H1 (cell line): ENCODE data around the gene RHO. TPM values are rescaled to one million over a fixed set of nuclear protein-coding genes. Genes with fewer than 3 reads are reported as not detected.
A peak's percentile ranks its signal among the peaks of the same experiment; 100 is the strongest.

Experiments used
- CTCF ChIA-PET: fragments of 300-600 bp; sonication (Branson Sonifier 250); formaldehyde crosslinking; loops from one replicate; lab custom pipeline; 2021; ENCODE audit not compliant: partially characterized antibody; lab: Charles Lee
- POLR2A ChIA-PET: fragments of 300-600 bp; sonication (Branson Sonifier 250); formaldehyde crosslinking; loops from one replicate; lab custom pipeline; 2021; ENCODE audit warnings: inconsistent platforms; ENCODE audit not compliant: partially characterized antibody; lab: Charles Lee
- DNase-seq, 2 experiments: peaks; one replicate each; pipeline versions ENCODE4 v3.0.0 to v3.0.0-alpha.2; 2010 to 2022; ENCODE audit warnings: low spot score in 2 of 2, low read depth in 1 of 2, mixed read lengths in 1 of 2
- FAIRE-seq: peaks from 2 replicates; lab custom pipeline; 2011; peaks lifted over from hg19 to GRCh38; lab: Jason Lieb, UNC
- H2AFZ ChIP-seq: 2 replicates; pipeline ENCODE4 v1.8.1; 2012; ENCODE audit warnings: low read length, inconsistent platforms
- H2AK5ac ChIP-seq: 2 replicates; pipeline ENCODE4 v1.6.1; 2013; ENCODE audit warnings: low read depth, low read length
- H2BK120ac ChIP-seq: replicated peaks from 2 replicates; pipeline ENCODE3; 2013; ENCODE audit warnings: low read depth, low read length, inconsistent platforms
- H2BK12ac ChIP-seq: 2 replicates; pipeline ENCODE4 v1.6.1; 2013; ENCODE audit warnings: low read depth, low read length
- H2BK15ac ChIP-seq: 2 replicates; pipeline ENCODE4 v1.6.1; 2013; ENCODE audit warnings: low read length
- H2BK20ac ChIP-seq: 2 replicates; pipeline ENCODE4 v1.6.1; 2013; ENCODE audit warnings: low read length
- H2BK5ac ChIP-seq: 2 replicates; pipeline ENCODE4 v1.6.1; 2013; ENCODE audit warnings: low read depth, low read length
- H3K14ac ChIP-seq: 2 replicates; pipeline ENCODE4 v1.6.1; 2013; ENCODE audit warnings: inconsistent platforms; ENCODE audit not compliant: insufficient read length
- H3K18ac ChIP-seq: 2 replicates; pipeline ENCODE4 v1.6.1; 2013; ENCODE audit warnings: low read length; ENCODE audit errors: extremely low read depth
- H3K23ac ChIP-seq: 2 replicates; pipeline ENCODE4 v1.6.1; 2013; ENCODE audit warnings: inconsistent platforms; ENCODE audit not compliant: insufficient read length
- H3K23me2 ChIP-seq: 2 replicates; pipeline ENCODE4 v1.6.1; 2013; ENCODE audit warnings: low read depth, low read length
- H3K27ac ChIP-seq: 2 replicates; pipeline ENCODE4 v1.6.1; 2011; ENCODE audit warnings: low read depth, low read length, inconsistent platforms
- H3K27me3 ChIP-seq, 4 experiments: replicated peaks in 1 of 4; 1 replicate in 1 of 4; 2 replicates in 3 of 4; pipeline versions ENCODE4 v1.6.1 to v1.8.1; 2011 to 2013; ENCODE audit warnings: low read length in 3 of 4, mild to moderate bottlenecking in 3 of 4, inconsistent platforms in 2 of 4, mixed read lengths in 2 of 4, moderate library complexity in 1 of 4; ENCODE audit not compliant: control insufficient read depth in 3 of 4, insufficient read depth in 3 of 4; ENCODE audit errors: extremely low read depth in 1 of 4
- H3K36me3 ChIP-seq, 4 experiments: 2 replicates each; pipeline versions ENCODE4 v1.6.1 to v1.8.1; 2011 to 2013; ENCODE audit warnings: mild to moderate bottlenecking in 4 of 4, low read length in 3 of 4, moderate library complexity in 2 of 4, control low read depth in 1 of 4, inconsistent platforms in 1 of 4; ENCODE audit not compliant: insufficient read depth in 4 of 4, control insufficient read depth in 2 of 4
- H3K4ac ChIP-seq: replicated peaks from 2 replicates; pipeline ENCODE3; 2013; ENCODE audit warnings: low read length, low read depth, mixed read lengths, inconsistent platforms; ENCODE audit not compliant: insufficient read length
- H3K4me1 ChIP-seq, 4 experiments: replicated peaks in 1 of 4; 1 replicate in 1 of 4; 2 replicates in 3 of 4; pipeline versions ENCODE4 v1.6.1 to v1.8.1; 2011 to 2013; ENCODE audit warnings: low read length in 3 of 4, inconsistent platforms in 2 of 4, mixed read lengths in 1 of 4; ENCODE audit not compliant: insufficient read depth in 4 of 4, control insufficient read depth in 3 of 4
- H3K4me2 ChIP-seq, 2 experiments: 2 replicates each; pipeline versions ENCODE4 v1.6.1 to v1.8.1; 2011 to 2013; ENCODE audit warnings: low read depth in 2 of 2, low read length in 2 of 2, control low read depth in 1 of 2, inconsistent platforms in 1 of 2, mild to moderate bottlenecking in 1 of 2; ENCODE audit not compliant: insufficient read depth in 1 of 2
- H3K4me3 ChIP-seq, 4 experiments: fragments of 200-600, 300-600 bp in 1 of 4; sonication (generic), shearing (Covaris generic), sonication (Bioruptor Twin) in 1 of 4; 2 replicates each; pipeline versions ENCODE4 v1.5.1 to v1.8.1; 2011 to 2016; ENCODE audit warnings: low read length in 4 of 4, low read depth in 3 of 4, control low read depth in 2 of 4, inconsistent platforms in 2 of 4, mild to moderate bottlenecking in 2 of 4, mixed read lengths in 1 of 4, moderate library complexity in 1 of 4; ENCODE audit not compliant: insufficient read depth in 2 of 4; ENCODE audit errors: extremely low read depth in 1 of 4
- H3K56ac ChIP-seq: replicated peaks from 2 replicates; pipeline ENCODE3; 2013; ENCODE audit warnings: low read depth, mild to moderate bottlenecking, mixed read lengths, low read length, inconsistent platforms; ENCODE audit not compliant: insufficient read length
- H3K79me1 ChIP-seq: 2 replicates; pipeline ENCODE4 v1.6.1; 2013; ENCODE audit warnings: low read depth, low read length, control low read depth
- H3K79me2 ChIP-seq, 2 experiments: 2 replicates each; pipeline versions ENCODE4 v1.6.1 to v1.8.1; 2012 to 2013; ENCODE audit warnings: low read length in 2 of 2, mild to moderate bottlenecking in 2 of 2, inconsistent platforms in 1 of 2; ENCODE audit not compliant: insufficient read depth in 2 of 2, control insufficient read depth in 1 of 2
- H3K9ac ChIP-seq, 4 experiments: replicated peaks in 1 of 4; 1 replicate in 1 of 4; 2 replicates in 3 of 4; pipeline versions ENCODE4 v1.6.1 to v1.8.1; 2011 to 2013; ENCODE audit warnings: low read depth in 3 of 4, low read length in 3 of 4, control low read depth in 2 of 4, mild to moderate bottlenecking in 2 of 4, moderate library complexity in 2 of 4, inconsistent platforms in 1 of 4; ENCODE audit errors: extremely low read depth in 1 of 4
- H3K9me3 ChIP-seq, 2 experiments: 2 replicates each; pipeline versions ENCODE4 v1.6.1 to v1.8.1; 2012 to 2013; ENCODE audit warnings: mild to moderate bottlenecking in 2 of 2, moderate library complexity in 2 of 2, control low read depth in 1 of 2, inconsistent platforms in 1 of 2, low read depth in 1 of 2, low read length in 1 of 2, mixed read lengths in 1 of 2; ENCODE audit not compliant: insufficient read depth in 2 of 2
- H4K20me1 ChIP-seq, 2 experiments: replicated peaks in 1 of 2; 2 replicates each; pipeline versions ENCODE3 to v1.8.1; 2011 to 2013; ENCODE audit warnings: inconsistent platforms in 2 of 2, low read length in 2 of 2, mild to moderate bottlenecking in 1 of 2; ENCODE audit not compliant: insufficient read depth in 2 of 2, control insufficient read depth in 1 of 2
- H4K5ac ChIP-seq: 2 replicates; pipeline ENCODE4 v1.6.1; 2013; ENCODE audit warnings: low read length, low read depth, mixed read lengths, inconsistent platforms; ENCODE audit not compliant: insufficient read length
- H4K8ac ChIP-seq: 2 replicates; pipeline ENCODE4 v1.8.0; 2013; ENCODE audit warnings: mild to moderate bottlenecking, moderate library complexity, low read length, inconsistent platforms; ENCODE audit not compliant: insufficient read depth; ENCODE audit errors: extremely low read depth
- H4K91ac ChIP-seq: replicated peaks from 2 replicates; pipeline ENCODE3; 2013; ENCODE audit warnings: low read length, mixed read lengths, inconsistent platforms; ENCODE audit not compliant: insufficient read length
- CBX8 ChIP-seq: fragments of 300-800, 300-1000 bp; sonication (generic); IDR thresholded peaks from 2 replicates; pipeline ENCODE4 v1.7.1; 2016; ENCODE audit warnings: low read depth, low read length, borderline replicate concordance
- CEBPB ChIP-seq: IDR thresholded peaks from 2 replicates; pipeline ENCODE4 v1.6.1; 2012; ENCODE audit warnings: low read depth, low read length
- CHD1 ChIP-seq: IDR thresholded peaks from 2 replicates; pipeline ENCODE4 v1.6.1; 2012; ENCODE audit warnings: low read depth, low read length, improper control_type of control experiment
- EP300 ChIP-seq, 2 experiments: IDR thresholded peaks; 1 replicate in 1 of 2; 2 replicates in 1 of 2; pipeline ENCODE4 v1.6.1; 2011 to 2012; ENCODE audit warnings: low read depth in 2 of 2, low read length in 2 of 2, mild to moderate bottlenecking in 2 of 2, borderline replicate concordance in 1 of 2, inconsistent platforms in 1 of 2, moderate library complexity in 1 of 2
- GTF2F1 ChIP-seq: IDR thresholded peaks from 2 replicates; pipeline ENCODE4 v1.6.1; 2012; ENCODE audit warnings: low read depth, low read length, improper control_type of control experiment, borderline replicate concordance
- SIN3A ChIP-seq, 2 experiments: IDR thresholded peaks in 1 of 2; conservative IDR thresholded peaks in 1 of 2; 2 replicates each; pipeline ENCODE4 v1.6.1; 2011 to 2012; ENCODE audit warnings: low read length in 2 of 2, improper control_type of control experiment in 1 of 2, low read depth in 1 of 2, mild to moderate bottlenecking in 1 of 2
- SP4 ChIP-seq: IDR thresholded peaks from 2 replicates; pipeline ENCODE4 v1.6.1; 2012; ENCODE audit warnings: low read length, inconsistent platforms
- TEAD4 ChIP-seq: IDR thresholded peaks from 2 replicates; pipeline ENCODE4 v1.6.1; 2012; ENCODE audit warnings: low read depth, low read length, inconsistent platforms, mixed read lengths
- WGBS, 2 experiments: shearing (Covaris generic) in 1 of 2; methylation state at CpG; one replicate each; pipeline versions ENCODE4 v1.1.6 to v1.1.7; 2013 to 2015; ENCODE audit warnings: low lambda C conversion rate in 2 of 2, mixed read lengths in 2 of 2, inconsistent platforms in 1 of 2, low coverage in 1 of 2, missing lambda C conversion rate in 1 of 2; ENCODE audit not compliant: insufficient replicate concordance in 2 of 2, insufficient coverage in 1 of 2, insufficient read length in 1 of 2; ENCODE audit errors: extremely low coverage in 1 of 2, missing lambda C conversion rate in 1 of 2; 5-methylcytosine and 5-hydroxymethylcytosine counted together
- polyA plus RNA-seq, 7 experiments: library from polyadenylated mRNA; depleted of rRNA in 3 of 7; stranded (reverse) in 5 of 7; unstranded in 2 of 7; fragments of >200 nt in 5 of 7; fragments of 200-250 nt in 2 of 7; gene quantifications; 1 replicate in 5 of 7; 2 replicates in 1 of 7; 4 replicates in 1 of 7; pipeline versions ENCODE4 v1.2.1 to v1.2.3, GENCODE V29; 2011 to 2013; ENCODE audit warnings: missing spikeins in 2 of 7, mixed read lengths in 2 of 7
- total RNA-seq: library from RNA; stranded (reverse); fragmentation: NEBNext Ultra II Directional; extraction: Animal tissue kit (Norgen Biotek cat#: 25700); gene quantifications from 2 replicates; pipeline ENCODE4 v1.2.1, GENCODE V29; 2021

Gene RHO
- total and polyA plus RNA-seq, 2 of the 8 experiments (the other 6 are each of a cell fraction or from before 2014, with no cell fraction given), result not detected

- H4K91ac ChIP-seq, result no peak overlapping the region
- no peaks in the 10 kb centered on the region for H3K23me2 ChIP-seq
- H3K9me3 ChIP-seq, result no peaks in the 10 kb centered on the region
- no peak overlapping the region for H2BK120ac ChIP-seq
- peaks cover 3 to 21% (median 11%) of the 10 kb centered on the region in 4 experiments for H3K4me1 ChIP-seq
- WGBS, 2 experiments, result 90% methylated on average over 11 of the region's 11 CpGs; no CpG with 5 or more reads in 1 of the 2 experiments
- no peak overlapping the region for H2AFZ ChIP-seq
- no peak overlapping the region for H2BK15ac ChIP-seq
- no peak for TF ChIP-seq CBX8
- no peak for TF ChIP-seq GTF2F1
- no peak for TF ChIP-seq EP300 (IDR thresholded peaks at IDR 0.05; ENCODE audit: borderline replicate concordance in 1 of 2, low read depth in 2 of 2, low read length in 2 of 2)
- no peak for TF ChIP-seq SP4
- TF ChIP-seq SIN3A (conservative IDR thresholded peaks at IDR 0.05 in 1 of 2, IDR thresholded peaks at IDR 0.05 in 1 of 2; ENCODE audit: low read depth in 1 of 2, low read length in 2 of 2), result no peak
- no peak for TF ChIP-seq CHD1
- TF ChIP-seq CEBPB, result no peak
- TF ChIP-seq TEAD4, result no peak
- ChIA-PET POLR2A (interaction anchor here (0.8 to 1.2 kb wide), 2 partner anchors 46 to 109 kb away, joined by 3 read pairs; no protein-coding TSS in a partner anchor), CTCF (interaction anchor here (1.1 to 11.3 kb wide), 3 partner anchors 9 to 68 kb away, joined by 4 to 93 read pairs (median 10); no protein-coding TSS in a partner anchor)
- peaks cover 0 to 1% of the 10 kb centered on the region in 2 experiments for H4K20me1 ChIP-seq
- no peak overlapping the region for H3K4me2 ChIP-seq
- FAIRE-seq, result no peak
- no peak overlapping the region for H3K23ac ChIP-seq
- H3K79me2 ChIP-seq, result no peaks in the 10 kb centered on the region
- H3K9ac ChIP-seq, result no peak overlapping the region
- H4K8ac ChIP-seq, result no peak overlapping the region
- no peak for DNase-seq
- no peaks in the 10 kb centered on the region for H3K79me1 ChIP-seq
- no peak overlapping the region for H3K4me3 ChIP-seq
- no peaks in the 10 kb centered on the region; a peak in 1 of 7 replicates for H3K27me3 ChIP-seq
- no peak overlapping the region for H3K27ac ChIP-seq
- H2BK12ac ChIP-seq, result peak overlapping the region; percentile 87; the same call in 1 of the 2 replicates
- H4K5ac ChIP-seq, result no peak overlapping the region
- H2BK20ac ChIP-seq, result no peak overlapping the region
- no peak overlapping the region for H3K4ac ChIP-seq
- H3K56ac ChIP-seq, result no peak overlapping the region
- H2AK5ac ChIP-seq, result no peak overlapping the region; the same call in 1 of the 2 replicates
- H3K18ac ChIP-seq, result peak overlapping the region; percentile 16; the same call in 1 of the 2 replicates
- no peak overlapping the region for H3K14ac ChIP-seq
- no peaks in the 10 kb centered on the region; a peak in 1 of 8 replicates for H3K36me3 ChIP-seq
- no peak overlapping the region for H2BK5ac ChIP-seq
These were observed 29.1 kb downstream of the RHO start for GRCh38 chr3:129557548-129557894.
